ENCODE results near the gene DMWD.

DMWD gene

GRCh38 chr19:45785781-45786532 is 6.7 kb downstream of the DMWD start:
- TF ChIP-seq CTCF (IDR thresholded peaks at IDR 0.05; ENCODE audit: low read depth, low read length), result no peak
- H3K4me3 ChIP-seq (ENCODE audit: low read depth, low read length), result no peak overlapping the region

GRCh38 chr19:45785097-45785496 is 7.5 kb downstream of the DMWD start:
- H3K4me3 ChIP-seq (ENCODE audit: low read depth, low read length), result no peak overlapping the region
- no peak for TF ChIP-seq CTCF (IDR thresholded peaks at IDR 0.05; ENCODE audit: low read depth, low read length)

GRCh38 chr19:45784096-45784495 is 8.5 kb downstream of the DMWD start:
- no peak for TF ChIP-seq CTCF (IDR thresholded peaks at IDR 0.05; ENCODE audit: low read depth, low read length)
- H3K4me3 ChIP-seq (ENCODE audit: low read depth, low read length), result no peak overlapping the region

GRCh38 chr19:45782820-45783785 is 9.5 kb downstream of the DMWD start:
- H3K4me3 ChIP-seq (ENCODE audit: low read depth, low read length), result peak overlapping the region; percentile 61
- no peak for TF ChIP-seq CTCF (IDR thresholded peaks at IDR 0.05; ENCODE audit: low read depth, low read length)

GRCh38 chr19:45782162-45782691 is 10.4 kb downstream of the DMWD start, which contains the start of gene DMPK:
Gene DMPK (minus strand): TSS chr19:45782490. CDS start chr19:45782352, 138 bp downstream.
- H3K4me3 ChIP-seq (ENCODE audit: low read depth, low read length), result peak within 1 kb of the TSS; percentile 61
- no peak for TF ChIP-seq CTCF (IDR thresholded peaks at IDR 0.05; ENCODE audit: low read depth, low read length)

- no peak for TF ChIP-seq CTCF (IDR thresholded peaks at IDR 0.05; ENCODE audit: low read depth, low read length)
- peak overlapping the region; percentile 61 for H3K4me3 ChIP-seq (ENCODE audit: low read depth, low read length)
Measured at GRCh38 chr19:45781214-45782161, 11.2 kb downstream of the DMWD start.
